H9 (cell line): ENCODE data around the gene AKNAD1. TPM values are rescaled to one million over a fixed set of nuclear protein-coding genes. Genes with fewer than 3 reads are reported as not detected.

Experiments
- DNase-seq: peaks from one replicate; pipeline ENCODE4 v3.0.0-alpha.2; 2017
- H2AFZ ChIP-seq: one replicate; pipeline ENCODE4 v1.6.1; 2013; ENCODE audit warnings: mild to moderate bottlenecking, low read length, control low read depth, moderate library complexity
- H2AK5ac ChIP-seq: 2 replicates; pipeline ENCODE4 v1.6.1; 2013; ENCODE audit warnings: low read length, control low read depth, mixed read lengths; ENCODE audit not compliant: insufficient read length
- H2BK120ac ChIP-seq: one replicate; pipeline ENCODE4 v1.6.1; 2013; ENCODE audit warnings: low read depth, mild to moderate bottlenecking, low read length, control low read depth, inconsistent platforms; ENCODE audit not compliant: poor library complexity, severe bottlenecking
- H2BK12ac ChIP-seq: 2 replicates; pipeline ENCODE4 v1.6.1; 2013; ENCODE audit warnings: low read length, control low read depth, mixed read lengths, low read depth; ENCODE audit not compliant: insufficient read length
- H2BK15ac ChIP-seq: 2 replicates; pipeline ENCODE4 v1.6.1; 2013; ENCODE audit warnings: low read depth, low read length, control low read depth
- H2BK20ac ChIP-seq: one replicate; pipeline ENCODE4 v1.6.1; 2013; ENCODE audit warnings: low read depth, mild to moderate bottlenecking, low read length, control low read depth, inconsistent platforms; ENCODE audit not compliant: poor library complexity, severe bottlenecking
- H2BK5ac ChIP-seq: 2 replicates; pipeline ENCODE4 v1.6.1; 2013; ENCODE audit warnings: low read length, control low read depth, mixed read lengths; ENCODE audit not compliant: insufficient read length
- H3K14ac ChIP-seq: 2 replicates; pipeline ENCODE4 v1.6.1; 2013; ENCODE audit warnings: low read length, control low read depth; ENCODE audit not compliant: insufficient read depth
- H3K18ac ChIP-seq: 2 replicates; pipeline ENCODE4 v1.6.1; 2013; ENCODE audit warnings: low read depth, mild to moderate bottlenecking, mixed read lengths, low read length, control low read depth; ENCODE audit not compliant: insufficient read length
- H3K23ac ChIP-seq: 2 replicates; pipeline ENCODE4 v1.6.1; 2013; ENCODE audit warnings: low read length, control low read depth, mixed read lengths, low read depth; ENCODE audit not compliant: insufficient read length
- H3K23me2 ChIP-seq: 2 replicates; pipeline ENCODE4 v1.6.1; 2013; ENCODE audit warnings: low read depth, mild to moderate bottlenecking, mixed read lengths, low read length, control low read depth; ENCODE audit not compliant: insufficient read length, poor library complexity, severe bottlenecking
- H3K27ac ChIP-seq: 2 replicates; pipeline ENCODE4 v1.5.1; 2013; ENCODE audit warnings: low read length, control low read depth, mixed read lengths, low read depth; ENCODE audit not compliant: insufficient read length
- H3K27me3 ChIP-seq: 2 replicates; pipeline ENCODE4 v1.6.1; 2013; ENCODE audit warnings: low read length, control low read depth, inconsistent platforms; ENCODE audit not compliant: insufficient read depth
- H3K4ac ChIP-seq: 2 replicates; pipeline ENCODE4 v1.6.1; 2013; ENCODE audit warnings: low read depth, mild to moderate bottlenecking, control low read depth, inconsistent platforms, low read length, moderate library complexity
- H3K4me1 ChIP-seq: 2 replicates; pipeline ENCODE4 v1.6.1; 2013; ENCODE audit warnings: low read length, control low read depth, inconsistent platforms; ENCODE audit not compliant: insufficient read depth
- H3K4me2 ChIP-seq: 2 replicates; pipeline ENCODE4 v1.6.1; 2013; ENCODE audit warnings: low read length, control low read depth, mixed read lengths; ENCODE audit not compliant: insufficient read length, insufficient read depth
- H3K56ac ChIP-seq: 2 replicates; pipeline ENCODE4 v1.6.1; 2013; ENCODE audit warnings: low read depth, mild to moderate bottlenecking, mixed read lengths, low read length, control low read depth; ENCODE audit not compliant: insufficient read length
- H3K79me1 ChIP-seq: 2 replicates; pipeline ENCODE4 v1.6.1; 2013; ENCODE audit warnings: low read depth, mild to moderate bottlenecking, moderate library complexity, low read length, control low read depth, inconsistent platforms; ENCODE audit not compliant: insufficient read depth, poor library complexity, severe bottlenecking
- H3K79me2 ChIP-seq: 2 replicates; pipeline ENCODE4 v1.6.1; 2013; ENCODE audit warnings: low read length, control low read depth, inconsistent platforms; ENCODE audit not compliant: insufficient read depth
- H3K9ac ChIP-seq: 2 replicates; pipeline ENCODE4 v1.6.1; 2013; ENCODE audit warnings: low read length, control low read depth, mixed read lengths; ENCODE audit not compliant: insufficient read length; ENCODE audit errors: extremely low read depth
- H3K9me3 ChIP-seq: one replicate; pipeline ENCODE4 v1.6.1; 2013; ENCODE audit warnings: low read depth, low read length, inconsistent platforms; ENCODE audit not compliant: control insufficient read depth
- H3T11ph ChIP-seq: one replicate; pipeline ENCODE4 v1.6.1; 2013; ENCODE audit warnings: mild to moderate bottlenecking, low read length, control low read depth, inconsistent platforms
- H4K20me1 ChIP-seq: one replicate; pipeline ENCODE4 v1.6.1; 2013; ENCODE audit not compliant: control insufficient read depth, insufficient read length, insufficient read depth
- H4K5ac ChIP-seq: 2 replicates; pipeline ENCODE4 v1.6.1; 2013; ENCODE audit warnings: low read depth, mild to moderate bottlenecking, mixed read lengths, low read length, control low read depth; ENCODE audit not compliant: insufficient read length
- H4K8ac ChIP-seq: replicated peaks from 2 replicates; pipeline ENCODE4 v1.6.1; 2013; ENCODE audit warnings: low read length, control low read depth, mixed read lengths, low read depth; ENCODE audit not compliant: insufficient read length
- H4K91ac ChIP-seq: 2 replicates; pipeline ENCODE4 v1.6.1; 2013; ENCODE audit warnings: low read depth, mild to moderate bottlenecking, moderate library complexity, mixed read lengths, low read length, control low read depth; ENCODE audit not compliant: insufficient read length
- H3K27ac Mint-ChIP-seq, 3 experiments: 2 replicates in 2 of 3; 3 replicates in 1 of 3; pipeline ENCODE4 v1.8.0; 2020 to 2021; ENCODE audit warnings: mixed read lengths in 3 of 3, mild to moderate bottlenecking in 1 of 3, moderate library complexity in 1 of 3
- H3K27me3 Mint-ChIP-seq: 2 replicates; pipeline ENCODE4 v1.8.0; 2021; ENCODE audit warnings: low read depth, mild to moderate bottlenecking, moderate library complexity, mixed read lengths
- H3K36me3 Mint-ChIP-seq, 3 experiments: 2 replicates in 2 of 3; 3 replicates in 1 of 3; pipeline ENCODE4 v1.8.0; 2020 to 2021; ENCODE audit warnings: low read depth in 3 of 3, mixed read lengths in 3 of 3; ENCODE audit not compliant: insufficient read depth in 1 of 3
- H3K4me1 Mint-ChIP-seq, 2 experiments: 2 replicates each; pipeline ENCODE4 v1.8.0; 2020; ENCODE audit warnings: mixed read lengths in 2 of 2
- H3K4me3 Mint-ChIP-seq, 2 experiments: 2 replicates in 1 of 2; 3 replicates in 1 of 2; pipeline ENCODE4 v1.8.0; 2020 to 2021; ENCODE audit warnings: mild to moderate bottlenecking in 2 of 2, mixed read lengths in 2 of 2, moderate library complexity in 1 of 2
- H3K9me3 Mint-ChIP-seq, 2 experiments: 2 replicates in 1 of 2; 3 replicates in 1 of 2; pipeline ENCODE4 v1.8.0; 2020; ENCODE audit warnings: mild to moderate bottlenecking in 2 of 2, mixed read lengths in 2 of 2, moderate library complexity in 1 of 2
- CTCF ChIP-seq: fragments of 200-600 bp; sonication (generic); conservative IDR thresholded peaks from 3 replicates; pipeline ENCODE4 v1.8.0; 2021; ENCODE audit warnings: antibody characterized with exemption, mild to moderate bottlenecking
- total RNA-seq: library from RNA; stranded (reverse); gene quantifications from 2 replicates; pipeline ENCODE4 v1.2.1, GENCODE V29; 2021

The AKNAD1 gene
- total RNA-seq, 1 experiment from 2014 or later = not detected

GRCh38 chr1:108779455-108779854, 77.4 kb downstream of the AKNAD1 start:
- H3K18ac ChIP-seq = no peak overlapping the region
- H3K9me3 ChIP-seq = peaks cover 4% of the 10 kb centered on the region
- no peaks in the 10 kb centered on the region for H3K4me1 ChIP-seq
- no peak for DNase-seq
- H3K27me3 ChIP-seq = no peaks in the 10 kb centered on the region
- no peak overlapping the region for H2BK12ac ChIP-seq
- Mint-ChIP-seq H3K4me1 (peaks cover 0 to 4% of the 10 kb centered on the region in 2 experiments; a peak in 3 of 4 replicates), H3K36me3 (peaks cover 37 to 58% (median 52%) of the 10 kb centered on the region in 3 experiments), H3K9me3 (peaks cover 13 to 14% of the 10 kb centered on the region in 2 experiments), H3K27me3 (no peaks in the 10 kb centered on the region), H3K27ac (no peak overlapping the region), H3K4me3 (no peak overlapping the region)
- no peaks in the 10 kb centered on the region for H3K79me1 ChIP-seq
- no peaks in the 10 kb centered on the region for H3K79me2 ChIP-seq
- no peaks in the 10 kb centered on the region for H3K23me2 ChIP-seq
- no peak overlapping the region for H2BK20ac ChIP-seq
- H4K8ac ChIP-seq = no peak overlapping the region
- H3K9ac ChIP-seq = no peak overlapping the region
- H3T11ph ChIP-seq = no peak overlapping the region
- no peak overlapping the region for H2BK120ac ChIP-seq
- no peak overlapping the region for H4K91ac ChIP-seq
- H2BK15ac ChIP-seq = no peak overlapping the region
- H4K20me1 ChIP-seq = no peaks in the 10 kb centered on the region
- H3K4me2 ChIP-seq = no peak overlapping the region
- H3K4ac ChIP-seq = no peak overlapping the region
- H3K14ac ChIP-seq = no peak overlapping the region
- no peak overlapping the region for H2AFZ ChIP-seq
- H4K5ac ChIP-seq = no peak overlapping the region
- TF ChIP-seq CTCF = no peak
- no peak overlapping the region for H3K56ac ChIP-seq
- H3K23ac ChIP-seq = no peak overlapping the region
- H2BK5ac ChIP-seq = no peak overlapping the region
- no peak overlapping the region for H3K27ac ChIP-seq
- no peak overlapping the region for H2AK5ac ChIP-seq
